ENCODE data around the gene PGAP2.
A peak's percentile ranks its signal among the peaks of the same experiment; 100 is the strongest.

The PGAP2 gene

DNA sequence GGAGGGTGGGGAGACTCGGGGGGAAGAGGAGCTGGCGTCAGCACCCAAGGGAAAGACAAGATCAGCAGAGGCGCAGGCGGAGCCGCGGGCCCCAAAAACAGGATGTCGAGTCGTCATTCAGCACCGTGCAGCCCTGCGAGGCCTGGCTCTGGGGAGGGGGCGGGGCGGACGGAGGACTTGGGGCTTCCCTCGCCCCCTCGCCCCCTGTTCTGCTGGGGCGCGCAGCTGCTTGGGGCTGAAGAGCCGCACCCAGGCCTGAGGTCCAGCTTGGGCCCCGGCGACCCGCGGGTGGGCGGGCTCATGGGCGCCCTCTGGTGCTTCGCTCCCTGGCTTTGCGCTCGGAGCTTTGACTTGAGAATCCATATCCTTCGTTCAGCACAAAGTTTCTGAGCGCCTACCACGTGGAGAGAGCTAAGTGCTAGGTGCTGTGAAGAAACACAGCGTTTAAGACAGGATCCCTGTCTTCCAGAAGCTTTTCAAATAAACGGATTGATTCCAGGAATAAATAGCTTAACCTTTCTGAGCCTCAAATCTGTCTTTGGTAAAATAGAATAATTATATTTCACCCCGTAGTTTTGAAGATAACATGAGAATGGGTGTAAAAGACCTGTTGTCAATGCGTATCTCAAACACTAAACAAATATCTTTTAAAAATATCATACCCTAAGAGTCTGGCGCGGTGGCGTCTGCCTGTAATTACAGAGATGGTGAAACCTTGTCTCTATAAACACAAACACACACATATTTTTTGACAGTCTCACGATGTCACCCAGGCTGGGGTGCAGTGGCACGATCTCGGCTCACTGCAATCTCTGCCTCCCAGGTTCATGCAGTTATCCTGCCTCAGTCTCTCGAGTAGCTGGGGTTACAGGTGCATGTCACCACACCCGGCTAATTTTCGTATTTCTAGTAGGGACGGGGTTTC, 33.3 kb downstream of the PGAP2 start:
- Histone ChIP-seq H3K27me3 (ENCODE audit: insufficient read depth, poor library complexity, severe bottlenecking) (no peaks in the 10 kb centered on the region), H3K4me3 (replicated peaks; ENCODE audit: insufficient read depth, low read length) (peak overlapping the region; percentile 62), H3K27ac (replicated peaks) (peak overlapping the region; percentile 93)
- peak; percentile 75 to 91 for DNase-seq (ENCODE audit: low read depth in 1 of 2, low spot score in 1 of 2)
- no peak for TF ChIP-seq GABPA (IDR thresholded peaks at IDR 0.05; ENCODE audit: low read depth)
- peak; percentile 22 for TF ChIP-seq REST (IDR thresholded peaks at IDR 0.05; ENCODE audit: insufficient replicate concordance, low read depth)
- TF ChIP-seq, protein P1, sequence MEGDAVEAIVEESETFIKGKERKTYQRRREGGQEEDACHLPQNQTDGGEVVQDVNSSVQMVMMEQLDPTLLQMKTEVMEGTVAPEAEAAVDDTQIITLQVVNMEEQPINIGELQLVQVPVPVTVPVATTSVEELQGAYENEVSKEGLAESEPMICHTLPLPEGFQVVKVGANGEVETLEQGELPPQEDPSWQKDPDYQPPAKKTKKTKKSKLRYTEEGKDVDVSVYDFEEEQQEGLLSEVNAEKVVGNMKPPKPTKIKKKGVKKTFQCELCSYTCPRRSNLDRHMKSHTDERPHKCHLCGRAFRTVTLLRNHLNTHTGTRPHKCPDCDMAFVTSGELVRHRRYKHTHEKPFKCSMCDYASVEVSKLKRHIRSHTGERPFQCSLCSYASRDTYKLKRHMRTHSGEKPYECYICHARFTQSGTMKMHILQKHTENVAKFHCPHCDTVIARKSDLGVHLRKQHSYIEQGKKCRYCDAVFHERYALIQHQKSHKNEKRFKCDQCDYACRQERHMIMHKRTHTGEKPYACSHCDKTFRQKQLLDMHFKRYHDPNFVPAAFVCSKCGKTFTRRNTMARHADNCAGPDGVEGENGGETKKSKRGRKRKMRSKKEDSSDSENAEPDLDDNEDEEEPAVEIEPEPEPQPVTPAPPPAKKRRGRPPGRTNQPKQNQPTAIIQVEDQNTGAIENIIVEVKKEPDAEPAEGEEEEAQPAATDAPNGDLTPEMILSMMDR (IDR thresholded peaks at IDR 0.05; ENCODE audit: insufficient read depth, low read length) = peak; percentile 69
- TF ChIP-seq POLR2AphosphoS5 (IDR thresholded peaks at IDR 0.05; ENCODE audit: low read depth) = peak; percentile 34; the same call in 1 of the 2 replicates
- peak; percentile 23; the same call in 1 of the 2 replicates for TF ChIP-seq SPI1 (IDR thresholded peaks at IDR 0.05; ENCODE audit: borderline replicate concordance, low read depth)

- no peak overlapping the region for H3K27ac ChIP-seq (replicated peaks)
- TF ChIP-seq, protein P1 (IDR thresholded peaks at IDR 0.05; ENCODE audit: insufficient read depth, low read length) = no peak
- no peak for TF ChIP-seq REST (IDR thresholded peaks at IDR 0.05; ENCODE audit: insufficient replicate concordance, low read depth)
- no peak for TF ChIP-seq GABPA (IDR thresholded peaks at IDR 0.05; ENCODE audit: low read depth)
- no peak for TF ChIP-seq SPI1 (IDR thresholded peaks at IDR 0.05; ENCODE audit: borderline replicate concordance, low read depth)
- TF ChIP-seq POLR2AphosphoS5 (IDR thresholded peaks at IDR 0.05; ENCODE audit: low read depth) = no peak
- no peak for DNase-seq (ENCODE audit: low read depth in 1 of 2, low spot score in 1 of 2)
- no peaks in the 10 kb centered on the region for H3K27me3 ChIP-seq (ENCODE audit: insufficient read depth, poor library complexity, severe bottlenecking)
- H3K4me3 ChIP-seq (replicated peaks; ENCODE audit: insufficient read depth, low read length) = no peak overlapping the region
Measured at GRCh38 chr11:3843326-3843725, 35.0 kb downstream of the PGAP2 start.

- Histone ChIP-seq H3K4me3 (replicated peaks; ENCODE audit: insufficient read depth, low read length) (no peak overlapping the region), H3K27ac (replicated peaks) (no peak overlapping the region), H3K27me3 (ENCODE audit: insufficient read depth, poor library complexity, severe bottlenecking) (no peaks in the 10 kb centered on the region)
- no peak for DNase-seq (ENCODE audit: low read depth in 1 of 2, low spot score in 1 of 2)
- TF ChIP-seq GABPA (IDR thresholded peaks at IDR 0.05; ENCODE audit: low read depth) (no peak), POLR2AphosphoS5 (IDR thresholded peaks at IDR 0.05; ENCODE audit: low read depth) (no peak), REST (IDR thresholded peaks at IDR 0.05; ENCODE audit: insufficient replicate concordance, low read depth) (no peak), SPI1 (IDR thresholded peaks at IDR 0.05; ENCODE audit: borderline replicate concordance, low read depth) (no peak)
- TF ChIP-seq, protein P1 (IDR thresholded peaks at IDR 0.05; ENCODE audit: insufficient read depth, low read length) = no peak
Measured at GRCh38 chr11:3845246-3845645, 36.9 kb downstream of the PGAP2 start.
